ENCODE results near the gene SLC17A7. TPM values are rescaled to one million over a fixed set of nuclear protein-coding genes. Genes with fewer than 3 reads are reported as not detected.

Gene SLC17A7
- total RNA-seq, 1 donor, result not detected

GRCh38 chr19:49390929-49391359 is 50.4 kb downstream of the SLC17A7 start:
- no peak overlapping the region for H3K4me3 ChIP-seq (ENCODE audit: low read depth, low read length)
- no peak for TF ChIP-seq CTCF (IDR thresholded peaks at IDR 0.05; ENCODE audit: insufficient read depth, low read length)
- no peak for DNase-seq (ENCODE audit: low read depth)

- H3K4me3 ChIP-seq (ENCODE audit: low read depth, low read length), result no peak overlapping the region
- no peak for TF ChIP-seq CTCF (IDR thresholded peaks at IDR 0.05; ENCODE audit: insufficient read depth, low read length)
- no peak for DNase-seq (ENCODE audit: low read depth)
Observed at GRCh38 chr19:49390131-49390928, 51.0 kb downstream of the SLC17A7 start.

- no peak for TF ChIP-seq CTCF (IDR thresholded peaks at IDR 0.05; ENCODE audit: insufficient read depth, low read length)
- no peak for DNase-seq (ENCODE audit: low read depth)
- no peak overlapping the region for H3K4me3 ChIP-seq (ENCODE audit: low read depth, low read length)
Observed at GRCh38 chr19:49389406-49389805, 51.9 kb downstream of the SLC17A7 start.

- TF ChIP-seq CTCF (IDR thresholded peaks at IDR 0.05; ENCODE audit: insufficient read depth, low read length), result no peak
- no peak for DNase-seq (ENCODE audit: low read depth)
- H3K4me3 ChIP-seq (ENCODE audit: low read depth, low read length), result no peak within 1 kb of the TSS
Observed at GRCh38 chr19:49387936-49388372, 53.4 kb downstream of the SLC17A7 start, which contains the start of gene KASH5. Gene KASH5 (plus strand): TSS chr19:49388249. CDS start chr19:49390884, 2,635 bp downstream.

GRCh38 chr19:49383599-49383998 is 57.7 kb downstream of the SLC17A7 start:
- no peak overlapping the region for H3K4me3 ChIP-seq (ENCODE audit: low read depth, low read length)
- TF ChIP-seq CTCF (IDR thresholded peaks at IDR 0.05; ENCODE audit: insufficient read depth, low read length), result no peak
- DNase-seq (ENCODE audit: low read depth), result no peak

- H3K4me3 ChIP-seq (ENCODE audit: low read depth, low read length), result no peak overlapping the region
- DNase-seq (ENCODE audit: low read depth), result no peak
- no peak for TF ChIP-seq CTCF (IDR thresholded peaks at IDR 0.05; ENCODE audit: insufficient read depth, low read length)
Observed at GRCh38 chr19:49382639-49383038, 58.7 kb downstream of the SLC17A7 start.
